Activated naive CD8-positive, alpha-beta T cell treated with anti-CD3 and anti-CD28 coated beads, Interleukin-2, amount 50 U/mL, for 24 hours (primary cell): ENCODE measurements around the gene ABHD1.

ENCODE experiments used
- ATAC-seq: fragments of 150-1000 bp; cut with Tn5 transposase; one replicate; pipeline ENCODE4 v1.10.0; 2021
- DNase-seq: peaks from one replicate; pipeline ENCODE4 v3.0.0; 2021
- H3K27ac Mint-ChIP-seq: one replicate; pipeline ENCODE4 v1.8.0; 2021; ENCODE audit warnings: mild to moderate bottlenecking, mixed read lengths
- H3K27me3 Mint-ChIP-seq: one replicate; pipeline ENCODE4 v1.8.0; 2021; ENCODE audit warnings: mixed read lengths
- H3K36me3 Mint-ChIP-seq: one replicate; pipeline ENCODE4 v1.8.0; 2021; ENCODE audit warnings: low read depth, mixed read lengths
- H3K4me1 Mint-ChIP-seq: one replicate; pipeline ENCODE4 v1.8.0; 2021; ENCODE audit warnings: mixed read lengths
- H3K4me3 Mint-ChIP-seq: one replicate; pipeline ENCODE4 v1.8.0; 2021; ENCODE audit warnings: mild to moderate bottlenecking, moderate library complexity, mixed read lengths
- H3K9me3 Mint-ChIP-seq: one replicate; pipeline ENCODE4 v1.8.0; 2021; ENCODE audit warnings: mixed read lengths

Gene ABHD1

GRCh38 chr2:27177441-27178351 lies 54.1 kb downstream of the ABHD1 start:
- H3K4me3 Mint-ChIP-seq, result no peak overlapping the region
- no peak for DNase-seq
- H3K9me3 Mint-ChIP-seq, result no peaks in the 10 kb centered on the region
- peaks cover 33% of the 10 kb centered on the region for H3K27me3 Mint-ChIP-seq
- no peak overlapping the region for H3K27ac Mint-ChIP-seq
- H3K36me3 Mint-ChIP-seq, result no peaks in the 10 kb centered on the region
- H3K4me1 Mint-ChIP-seq, result no peaks in the 10 kb centered on the region
- ATAC-seq, result no peak

GRCh38 chr2:27178469-27178868 lies 54.9 kb downstream of the ABHD1 start:
- H3K36me3 Mint-ChIP-seq, result no peaks in the 10 kb centered on the region
- no peaks in the 10 kb centered on the region for H3K4me1 Mint-ChIP-seq
- H3K9me3 Mint-ChIP-seq, result no peaks in the 10 kb centered on the region
- H3K27me3 Mint-ChIP-seq, result peaks cover 33% of the 10 kb centered on the region
- no peak for ATAC-seq
- no peak overlapping the region for H3K27ac Mint-ChIP-seq
- H3K4me3 Mint-ChIP-seq, result no peak overlapping the region
- no peak for DNase-seq

- H3K27me3 Mint-ChIP-seq, result peaks cover 36% of the 10 kb centered on the region
- ATAC-seq, result no peak
Observed at GRCh38 chr2:27179344-27180000, 55.9 kb downstream of the ABHD1 start.

More at GRCh38 chr2:27179344-27180000, 55.9 kb downstream of the ABHD1 start:
- Mint-ChIP-seq H3K4me3 (no peak overlapping the region), H3K36me3 (no peaks in the 10 kb centered on the region), H3K9me3 (no peaks in the 10 kb centered on the region), H3K27ac (no peak overlapping the region), H3K4me1 (no peaks in the 10 kb centered on the region)
- DNase-seq, result no peak
